Activated CD8-positive, alpha-beta memory T cell treated with anti-CD3 and anti-CD28 coated beads, Interleukin-2, amount 10 ng/mL, durations not matched to agents 7 days and 5 days (primary cell): ENCODE data around the gene ZNF597. TPM values are rescaled to one million over a fixed set of nuclear protein-coding genes. Genes with fewer than 3 reads are reported as not detected.

Experiments used
- ATAC-seq: fragments of 150-1000 bp; cut with Tn5 transposase; one replicate; pipeline ENCODE4 v1.10.0; 2021; ENCODE audit warnings: moderate library complexity
- CTCF ChIA-PET: fragments of 350-600 bp; sonication (Branson Sonifier 250); formaldehyde crosslinking; loops from one replicate; lab custom pipeline; 2021; ENCODE audit warnings: antibody characterized with exemption; lab: Charles Lee
- DNase-seq: peaks from one replicate; pipeline ENCODE4 v3.0.0-alpha.2; 2020
- H3K27ac Mint-ChIP-seq: one replicate; pipeline ENCODE4 v1.8.0; 2021; ENCODE audit warnings: mild to moderate bottlenecking, mixed read lengths
- H3K27me3 Mint-ChIP-seq: one replicate; pipeline ENCODE4 v1.8.0; 2021; ENCODE audit warnings: mixed read lengths
- H3K36me3 Mint-ChIP-seq: one replicate; pipeline ENCODE4 v1.8.0; 2021; ENCODE audit warnings: mild to moderate bottlenecking, mixed read lengths
- H3K4me1 Mint-ChIP-seq: one replicate; pipeline ENCODE4 v1.8.0; 2021; ENCODE audit warnings: mixed read lengths
- H3K4me3 Mint-ChIP-seq: one replicate; pipeline ENCODE4 v1.8.0; 2021; ENCODE audit warnings: mild to moderate bottlenecking, moderate library complexity, mixed read lengths
- H3K9me3 Mint-ChIP-seq: one replicate; pipeline ENCODE4 v1.8.0; 2022; ENCODE audit warnings: low read depth, mixed read lengths
- microRNA-seq: library from miRNA; unstranded; fragments of <30 nt; microRNA quantifications from one replicate; pipeline ENCODE4 v1.2.0, GENCODE V29; 2022
- total RNA-seq, 2 experiments: library from RNA; stranded (reverse); gene quantifications; one replicate each; pipeline ENCODE4 v1.2.3, GENCODE V29; 2021

The ZNF597 gene
- total RNA-seq, 2 experiments from 2014 or later: 2.4 to 2.6 TPM

DNA sequence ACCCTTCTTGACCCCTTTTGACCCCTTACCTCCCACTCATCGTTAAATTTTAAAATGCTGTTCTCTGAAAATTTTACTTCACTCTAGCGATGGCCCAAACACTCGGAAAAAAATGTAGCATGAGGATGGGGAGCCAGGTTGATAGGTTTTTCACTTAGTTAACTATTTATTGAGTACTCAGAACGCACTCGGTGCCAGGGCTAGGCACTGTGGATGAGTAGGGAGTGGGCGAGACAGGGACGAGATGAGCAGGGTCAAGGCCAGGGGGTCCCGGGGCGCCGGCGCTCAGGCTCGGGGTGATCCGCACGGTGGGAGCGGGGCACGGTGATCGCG, 42.9 kb downstream of the ZNF597 start:
- CTCF ChIA-PET: interaction anchor here (0.8 to 2.0 kb wide), 14 partner anchors 9 to 271 kb away, joined by 3 to 9 read pairs (median 3); partner anchors contain the start of genes NAA60, TIGD7, ZNF597 and ZNF75A
- DNase-seq (no peak), ATAC-seq (peak; percentile 50)
- Mint-ChIP-seq H3K27me3 (no peaks in the 10 kb centered on the region), H3K27ac (peak overlapping the region; percentile 82), H3K4me1 (peaks cover 25% of the 10 kb centered on the region), H3K9me3 (peaks cover 33% of the 10 kb centered on the region), H3K36me3 (peaks cover 72% of the 10 kb centered on the region), H3K4me3 (peak overlapping the region; percentile 81)

DNA sequence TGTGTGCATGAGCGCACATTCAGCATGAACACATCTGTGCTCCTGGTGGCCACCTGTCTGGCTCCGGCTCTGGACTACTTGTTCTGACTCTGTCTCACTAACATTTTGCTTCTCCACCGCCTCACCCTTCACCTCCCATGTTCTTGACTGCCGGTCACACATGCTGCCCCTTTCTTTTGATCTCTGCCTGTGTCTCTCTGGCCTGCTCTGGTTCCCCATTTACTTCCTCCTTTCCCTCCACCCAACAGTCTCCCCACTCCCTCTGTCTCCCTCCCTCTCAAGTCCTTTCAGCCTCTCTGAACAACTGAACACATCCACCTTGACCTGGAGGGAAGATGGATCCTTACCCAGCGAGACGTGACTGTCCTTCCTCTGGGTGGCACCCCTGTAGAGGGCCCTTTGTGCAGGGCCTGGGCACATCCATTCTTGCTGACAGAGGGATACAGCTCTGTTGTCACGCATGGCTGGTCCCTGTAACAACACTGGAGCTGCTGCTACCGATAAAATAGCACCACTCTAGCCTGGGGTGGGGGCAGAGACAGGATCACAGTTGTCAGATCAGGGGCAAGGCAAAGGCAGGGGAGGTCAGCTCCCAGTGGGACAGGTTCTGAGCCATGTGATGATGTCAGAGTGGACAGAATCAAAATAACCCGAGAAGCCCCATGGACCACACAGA, 53.5 kb downstream of the ZNF597 start:
- Mint-ChIP-seq H3K9me3 (peaks cover 34% of the 10 kb centered on the region), H3K4me1 (no peaks in the 10 kb centered on the region), H3K27ac (no peak overlapping the region), H3K36me3 (peaks cover 84% of the 10 kb centered on the region), H3K27me3 (no peaks in the 10 kb centered on the region), H3K4me3 (no peak overlapping the region)
- CTCF ChIA-PET: no interaction called here
- DNase-seq (no peak), ATAC-seq (no peak)

DNA sequence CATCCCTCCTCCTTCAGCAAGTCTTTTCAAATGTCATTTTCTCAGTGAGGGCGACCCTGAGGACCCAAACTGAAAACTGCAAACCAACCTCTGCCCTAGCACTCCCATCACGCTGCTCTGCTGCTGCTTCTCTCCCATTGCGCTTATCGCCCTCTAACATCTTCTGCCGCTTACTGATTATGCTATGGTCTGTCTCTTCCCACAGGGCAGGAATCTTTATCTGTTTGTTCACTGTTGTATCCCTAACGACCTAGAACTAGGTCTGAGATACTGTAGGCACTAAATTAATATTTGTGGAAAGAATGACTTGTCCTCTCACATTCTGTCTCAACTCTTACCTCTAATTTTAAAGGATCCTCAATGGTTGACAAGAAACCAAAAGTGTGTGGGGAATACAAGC, 55.0 kb downstream of the ZNF597 start:
- ATAC-seq (no peak), DNase-seq (no peak)
- Mint-ChIP-seq H3K9me3 (peaks cover 36% of the 10 kb centered on the region), H3K27me3 (no peaks in the 10 kb centered on the region), H3K4me3 (no peak overlapping the region), H3K27ac (no peak overlapping the region), H3K4me1 (no peaks in the 10 kb centered on the region), H3K36me3 (peaks cover 84% of the 10 kb centered on the region)
- CTCF ChIA-PET: interaction anchor here (1.0 kb wide), 1 partner anchor 13 kb away, joined by 3 read pairs; the partner anchor contains the start of gene ZNF174

DNA sequence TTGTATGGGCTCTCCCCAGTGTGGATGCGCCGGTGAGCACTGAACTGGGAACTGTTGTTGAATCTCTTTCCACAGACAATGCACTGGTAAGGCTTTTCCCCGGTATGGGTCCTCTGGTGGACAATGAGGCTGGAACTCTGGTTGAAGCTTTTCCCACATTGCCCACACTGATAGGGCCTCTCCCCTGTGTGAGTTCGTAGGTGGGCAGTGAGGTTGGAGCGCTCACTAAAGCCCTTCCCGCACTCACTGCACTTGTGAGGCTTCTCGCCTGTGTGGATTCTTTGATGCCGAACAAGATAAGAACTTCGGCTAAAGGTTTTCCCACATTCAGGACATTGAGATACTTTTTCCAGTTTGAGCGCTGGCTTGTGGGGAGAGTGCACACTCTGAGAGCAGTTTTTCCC, 60.3 kb downstream of the ZNF597 start:
- Mint-ChIP-seq H3K4me3 (no peak overlapping the region), H3K4me1 (no peaks in the 10 kb centered on the region), H3K27ac (no peak overlapping the region), H3K36me3 (peaks cover 78% of the 10 kb centered on the region), H3K9me3 (peaks cover 53% of the 10 kb centered on the region), H3K27me3 (no peaks in the 10 kb centered on the region)
- CTCF ChIA-PET: interaction anchor here (1.5 kb wide), 1 partner anchor 18 kb away, joined by 3 read pairs; the partner anchor contains the start of genes ZNF174 and ZSCAN32
- ATAC-seq: no peak
- no peak for DNase-seq

Small RNA genes within 50 kb of the gene (microRNA-seq; reads per million reads assigned to microRNA genes)
- not detected for gene MIR6126

Other genes starting within 250 kb of the ZNF597 start
- 10 to 100 TPM; 12.3 to 12.9 TPM for gene ZNF200, start 208.3 kb downstream of the ZNF597 start, total RNA-seq
- under 1 TPM; 0.07 to 0.09 TPM for gene MEFV, start 186.9 kb downstream of the ZNF597 start, total RNA-seq
- gene ZNF263, start 160.0 kb downstream of the ZNF597 start, total RNA-seq: 10 to 100 TPM; 21.5 to 25.6 TPM
- gene TIGD7, start 138.1 kb downstream of the ZNF597 start, total RNA-seq: 1 to 10 TPM; 4.8 to 6.7 TPM
- gene ZNF75A, start 138.0 kb downstream of the ZNF597 start, total RNA-seq: 10 to 100 TPM; 37.5 to 38.4 TPM
- gene OR2C1, start 87.6 kb downstream of the ZNF597 start, total RNA-seq: not detected
- 10 to 100 TPM; 15.6 to 18.2 TPM for gene ZSCAN32, start 42.5 kb downstream of the ZNF597 start, total RNA-seq
- 10 to 100 TPM; 13.9 to 15.4 TPM for gene ZNF174, start 42.3 kb downstream of the ZNF597 start, total RNA-seq
- 10 to 100 TPM; 50.2 to 50.6 TPM for gene NAA60, start 176 bp upstream of the ZNF597 start, total RNA-seq
- not detected for gene C16orf90, start 52.0 kb upstream of the ZNF597 start, total RNA-seq
- gene CLUAP1, start 57.5 kb upstream of the ZNF597 start, total RNA-seq: 10 to 100 TPM; 11.4 to 18.0 TPM
- 100 to 1,000 TPM in 1 of 2 experiments, 10 to 100 TPM in 1; 77.2 to 116 TPM for gene NLRC3, start 133.9 kb upstream of the ZNF597 start, total RNA-seq
- 10 to 100 TPM; 19.0 to 24.6 TPM for gene SLX4, start 168.1 kb upstream of the ZNF597 start, total RNA-seq
- gene DNASE1, start 211.2 kb upstream of the ZNF597 start, total RNA-seq: 10 to 100 TPM; 33.8 to 53.4 TPM